NCI-H1048 (cell line): ENCODE data around the gene ZNF581.

Experiments used
- DNase-seq: peaks from one replicate; lab custom pipeline; 2025; lab: John Stamatoyannopoulos, UW

ZNF581 gene

GRCh38 chr19:55666343-55667005 is 23.0 kb downstream of the ZNF581 start:
- no peak for DNase-seq

- no peak for DNase-seq
Observed at GRCh38 chr19:55667006-55667381, 23.5 kb downstream of the ZNF581 start.

GRCh38 chr19:55667511-55667910 is 24.1 kb downstream of the ZNF581 start:
- no peak for DNase-seq

- DNase-seq, result no peak
Observed at GRCh38 chr19:55667958-55668357, 24.5 kb downstream of the ZNF581 start.

- no peak for DNase-seq
Observed at GRCh38 chr19:55668603-55669348, 25.3 kb downstream of the ZNF581 start.

- DNase-seq, result no peak
Observed at GRCh38 chr19:55669418-55670279, 26.2 kb downstream of the ZNF581 start.

- DNase-seq, result no peak
Observed at GRCh38 chr19:55670280-55671053, 27.0 kb downstream of the ZNF581 start.

GRCh38 chr19:55671054-55671378 is 27.6 kb downstream of the ZNF581 start:
- DNase-seq, result no peak

GRCh38 chr19:55672418-55672817 is 29.0 kb downstream of the ZNF581 start:
- no peak for DNase-seq

GRCh38 chr19:55673465-55673864 is 30.0 kb downstream of the ZNF581 start:
- DNase-seq, result no peak

GRCh38 chr19:55673889-55674288 is 30.4 kb downstream of the ZNF581 start:
- DNase-seq, result no peak

GRCh38 chr19:55674459-55674840 is 31.0 kb downstream of the ZNF581 start:
- DNase-seq, result no peak

- peak; percentile 93 for DNase-seq
Observed at GRCh38 chr19:55674841-55675660, 31.6 kb downstream of the ZNF581 start, which contains the start of gene EPN1. Gene EPN1 (plus strand): TSS chr19:55675226. CDS start chr19:55678628, 3,402 bp downstream.

GRCh38 chr19:55675661-55676354 is 32.4 kb downstream of the ZNF581 start:
- DNase-seq, result no peak

- DNase-seq, result no peak
Observed at GRCh38 chr19:55676383-55676782, 32.9 kb downstream of the ZNF581 start.

GRCh38 chr19:55676889-55677505 is 33.5 kb downstream of the ZNF581 start:
- no peak for DNase-seq

- DNase-seq, result no peak
Observed at GRCh38 chr19:55677572-55678028, 34.2 kb downstream of the ZNF581 start.

GRCh38 chr19:55678121-55678671 is 34.7 kb downstream of the ZNF581 start:
- DNase-seq, result no peak
